ENCODE measurements around the gene MTX3.

The MTX3 gene

DNA sequence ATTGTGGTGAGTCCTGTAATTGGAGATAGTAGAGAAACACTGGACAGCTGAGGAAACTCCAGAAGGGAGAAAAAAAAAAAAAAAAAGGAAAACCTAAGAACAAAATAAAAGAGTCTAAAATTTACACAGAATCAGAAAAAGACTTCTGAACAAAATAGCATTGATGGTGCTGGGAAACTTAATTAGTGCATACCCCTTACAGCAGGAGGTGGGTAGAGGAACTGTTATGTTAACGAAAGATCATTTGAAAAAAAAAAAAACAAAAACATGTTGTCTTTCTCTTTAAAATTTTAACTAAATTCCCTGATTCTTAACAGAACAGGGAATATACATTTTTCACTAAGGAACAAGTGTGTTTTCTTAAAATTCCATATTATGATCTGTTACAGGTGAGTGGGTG lies 11.6 kb upstream of the MTX3 start:
- H3K4me3 ChIP-seq (ENCODE audit: low read length), result no peak overlapping the region
- TF ChIP-seq ZNF274 (IDR thresholded peaks at IDR 0.05; ENCODE audit: low read depth, low read length), result no peak

DNA sequence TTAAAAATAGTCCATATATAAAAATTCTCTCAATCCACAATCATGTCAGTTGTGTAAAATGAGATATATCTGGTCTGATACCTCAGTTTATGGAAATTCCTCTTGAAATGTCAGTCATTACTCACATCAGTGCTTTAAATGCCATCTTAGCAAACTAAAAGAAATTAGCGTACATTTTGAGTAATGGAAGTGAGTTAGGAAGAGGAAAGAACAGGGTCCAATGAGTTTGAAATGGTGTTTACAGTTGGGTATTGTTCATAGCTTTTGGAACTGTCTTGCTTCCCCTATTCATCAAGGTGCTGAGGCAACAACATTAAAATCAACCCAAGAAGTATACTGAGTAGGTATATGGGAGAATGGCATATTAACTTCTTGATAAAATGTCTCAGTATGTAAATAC lies 8.7 kb upstream of the MTX3 start:
- H3K4me3 ChIP-seq (ENCODE audit: low read length), result no peak overlapping the region
- no peak for TF ChIP-seq ZNF274 (IDR thresholded peaks at IDR 0.05; ENCODE audit: low read depth, low read length)

- H3K4me3 ChIP-seq (ENCODE audit: low read length), result no peak overlapping the region
- TF ChIP-seq ZNF274 (IDR thresholded peaks at IDR 0.05; ENCODE audit: low read depth, low read length), result no peak
These were observed 2.0 kb upstream of the MTX3 start for GRCh38 chr5:79992891-79993657.

- H3K4me3 ChIP-seq (ENCODE audit: low read length), result peak overlapping the region; percentile 96
- TF ChIP-seq ZNF274 (IDR thresholded peaks at IDR 0.05; ENCODE audit: low read depth, low read length), result no peak
These were observed 861 bp downstream of the MTX3 start for GRCh38 chr5:79990205-79990597.

GRCh38 chr5:79986260-79986659 lies 4.8 kb downstream of the MTX3 start:
- no peak overlapping the region for H3K4me3 ChIP-seq (ENCODE audit: low read length)
- no peak for TF ChIP-seq ZNF274 (IDR thresholded peaks at IDR 0.05; ENCODE audit: low read depth, low read length)

DNA sequence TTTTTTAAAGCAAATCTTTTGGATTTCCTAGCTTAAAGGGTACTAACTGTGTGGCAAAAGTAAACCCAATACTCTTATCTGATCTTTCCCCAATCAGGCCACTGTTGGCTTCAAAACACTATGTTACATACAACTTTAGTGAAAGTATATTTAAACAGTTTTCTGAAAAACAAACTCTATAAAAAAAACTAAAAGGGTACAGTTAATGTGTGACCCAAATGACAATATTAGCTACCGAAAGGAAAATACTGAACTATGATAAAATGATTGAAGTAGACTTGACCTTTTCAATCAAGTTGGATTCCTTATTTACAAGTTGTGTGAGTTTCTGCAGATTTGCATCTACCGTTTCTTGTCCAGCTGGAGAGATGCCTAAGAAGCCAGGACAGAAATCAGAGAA lies 5.8 kb downstream of the MTX3 start:
- no peak for TF ChIP-seq ZNF274 (IDR thresholded peaks at IDR 0.05; ENCODE audit: low read depth, low read length)

DNA sequence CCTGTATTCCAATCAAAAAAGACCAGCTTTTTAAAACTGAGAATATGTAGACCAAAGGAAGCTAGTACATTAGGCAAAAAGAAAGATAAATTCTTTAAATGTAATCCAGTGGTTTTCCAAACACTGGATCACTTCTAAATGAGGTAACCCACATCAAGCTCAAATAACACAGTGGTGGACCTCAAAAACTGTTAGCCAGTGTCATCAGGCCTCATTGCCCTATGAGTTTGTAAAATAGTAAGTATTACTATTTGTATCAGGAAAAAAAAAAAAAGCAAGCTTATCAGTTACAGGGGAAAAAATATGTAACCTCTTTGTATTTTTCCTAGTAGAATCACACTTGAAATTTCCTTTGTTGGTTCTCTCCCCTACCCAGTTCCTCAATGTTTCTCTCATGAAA lies 6.7 kb downstream of the MTX3 start:
- TF ChIP-seq ZNF274 (IDR thresholded peaks at IDR 0.05; ENCODE audit: low read depth, low read length), result no peak
- no peak overlapping the region for H3K4me3 ChIP-seq (ENCODE audit: low read length)

More for the DNA sequence above, 5.8 kb downstream of the MTX3 start:
- no peak overlapping the region for H3K4me3 ChIP-seq (ENCODE audit: low read length)

DNA sequence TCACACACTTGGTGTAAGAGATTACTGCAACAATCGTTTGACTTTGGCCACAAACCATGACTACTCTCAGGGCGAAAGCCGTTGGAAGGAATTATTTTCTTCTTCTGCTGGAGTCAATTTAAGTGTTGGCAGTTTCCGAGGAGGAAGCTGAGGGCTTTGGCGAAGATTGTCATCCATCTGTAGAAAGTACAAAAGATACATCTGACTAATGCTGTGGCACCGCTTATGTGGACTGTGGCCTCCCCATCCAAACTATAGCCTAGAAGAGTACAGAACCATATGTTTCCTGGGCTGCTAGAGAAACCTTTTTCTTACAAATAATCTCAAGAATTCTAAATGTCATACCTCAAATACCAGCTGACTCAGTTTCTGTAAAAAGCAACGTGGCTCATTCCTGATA lies 7.4 kb downstream of the MTX3 start:
- no peak for TF ChIP-seq ZNF274 (IDR thresholded peaks at IDR 0.05; ENCODE audit: low read depth, low read length)

DNA sequence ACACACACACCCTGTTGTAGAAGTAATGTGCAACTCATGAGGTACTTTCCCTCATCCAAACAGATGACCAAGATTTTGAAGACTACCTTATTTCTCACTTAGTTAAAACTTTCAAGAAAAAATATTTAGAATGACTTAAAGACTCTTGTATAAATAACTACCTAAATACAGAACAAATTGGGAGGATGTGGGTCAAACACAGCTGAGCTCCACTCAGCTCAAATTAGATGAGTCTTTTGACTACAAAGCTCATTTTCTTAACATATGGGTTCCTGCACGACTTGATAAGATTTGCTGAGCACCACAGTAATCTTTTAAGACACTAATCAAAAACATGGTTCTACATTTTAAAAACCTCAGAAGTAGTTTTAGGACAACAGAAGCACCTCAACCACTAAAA lies 8.9 kb downstream of the MTX3 start:
- no peak overlapping the region for H3K4me3 ChIP-seq (ENCODE audit: low read length)

More for the DNA sequence above, 7.4 kb downstream of the MTX3 start:
- no peak overlapping the region for H3K4me3 ChIP-seq (ENCODE audit: low read length)

GRCh38 chr5:79976759-79977515 lies 14.1 kb downstream of the MTX3 start:
- TF ChIP-seq ZNF274 (IDR thresholded peaks at IDR 0.05; ENCODE audit: low read depth, low read length), result no peak

More for the DNA sequence above, 8.9 kb downstream of the MTX3 start:
- TF ChIP-seq ZNF274 (IDR thresholded peaks at IDR 0.05; ENCODE audit: low read depth, low read length), result no peak

DNA sequence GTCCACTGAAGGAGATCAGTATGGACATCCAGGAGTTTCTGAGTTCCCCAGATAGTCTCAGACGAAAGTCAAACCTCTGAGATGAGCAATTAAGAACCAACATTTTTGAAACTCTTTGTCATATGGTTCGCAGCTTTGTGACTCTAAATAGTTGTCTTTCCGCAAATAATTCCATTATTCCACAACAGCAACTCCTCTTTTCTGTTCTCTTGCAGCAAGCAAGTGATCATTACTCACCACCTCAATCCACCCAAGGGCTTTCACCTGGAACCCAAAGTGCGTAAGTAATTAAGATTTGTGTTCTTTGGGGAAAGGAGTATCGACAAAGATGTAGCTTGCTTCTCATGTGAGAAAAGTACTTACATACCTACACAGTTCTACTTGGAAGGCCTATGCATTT lies 15.6 kb downstream of the MTX3 start:
- no peak overlapping the region for H3K4me3 ChIP-seq (ENCODE audit: low read length)
- no peak for TF ChIP-seq ZNF274 (IDR thresholded peaks at IDR 0.05; ENCODE audit: low read depth, low read length)

More at GRCh38 chr5:79976759-79977515, 14.1 kb downstream of the MTX3 start:
- H3K4me3 ChIP-seq (ENCODE audit: low read length), result no peak overlapping the region

DNA sequence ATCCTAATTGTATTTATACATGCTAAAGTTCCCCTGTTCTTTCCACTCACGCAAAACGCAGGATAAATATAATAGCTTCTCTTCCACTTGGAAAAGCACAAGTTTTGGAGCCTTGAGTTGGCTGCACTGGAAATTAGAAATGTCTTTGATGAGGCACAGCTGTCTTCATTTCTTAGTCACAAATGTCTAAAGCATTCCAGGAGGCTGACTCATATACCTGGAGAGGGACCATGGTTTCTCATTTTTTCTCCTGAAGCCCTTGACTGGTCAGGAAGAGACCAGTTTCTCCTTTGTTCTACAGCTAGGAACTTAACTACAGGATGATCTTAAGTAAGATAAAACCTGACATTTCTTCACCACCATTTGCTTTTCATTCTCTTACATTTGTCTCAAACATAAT lies 16.2 kb downstream of the MTX3 start:
- TF ChIP-seq ZNF274 (IDR thresholded peaks at IDR 0.05; ENCODE audit: low read depth, low read length), result no peak
- no peak overlapping the region for H3K4me3 ChIP-seq (ENCODE audit: low read length)

- H3K4me3 ChIP-seq (ENCODE audit: low read length), result no peak overlapping the region
- TF ChIP-seq ZNF274 (IDR thresholded peaks at IDR 0.05; ENCODE audit: low read depth, low read length), result no peak
These were observed 17.1 kb downstream of the MTX3 start for GRCh38 chr5:79973996-79974395.

DNA sequence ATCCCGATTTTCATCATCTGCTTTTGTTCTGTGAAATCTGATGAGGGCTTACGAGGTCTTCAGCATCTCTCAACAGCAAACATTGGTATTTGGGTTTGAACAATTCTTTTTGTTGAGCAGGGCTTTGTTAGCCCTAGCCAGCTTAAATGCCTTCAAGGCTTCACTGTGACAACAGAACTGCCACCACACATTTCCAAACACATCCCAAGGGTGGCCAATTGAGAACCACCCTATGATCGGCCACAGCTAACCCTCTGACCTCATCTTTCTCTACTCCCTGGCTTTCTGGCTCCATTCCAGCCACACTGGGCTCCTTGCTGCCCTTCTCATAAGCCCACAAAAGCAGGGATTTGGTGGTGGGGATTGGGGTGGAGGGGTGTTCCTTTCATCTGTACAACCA lies 17.6 kb downstream of the MTX3 start:
- H3K4me3 ChIP-seq (ENCODE audit: low read length), result no peak overlapping the region
- no peak for TF ChIP-seq ZNF274 (IDR thresholded peaks at IDR 0.05; ENCODE audit: low read depth, low read length)

DNA sequence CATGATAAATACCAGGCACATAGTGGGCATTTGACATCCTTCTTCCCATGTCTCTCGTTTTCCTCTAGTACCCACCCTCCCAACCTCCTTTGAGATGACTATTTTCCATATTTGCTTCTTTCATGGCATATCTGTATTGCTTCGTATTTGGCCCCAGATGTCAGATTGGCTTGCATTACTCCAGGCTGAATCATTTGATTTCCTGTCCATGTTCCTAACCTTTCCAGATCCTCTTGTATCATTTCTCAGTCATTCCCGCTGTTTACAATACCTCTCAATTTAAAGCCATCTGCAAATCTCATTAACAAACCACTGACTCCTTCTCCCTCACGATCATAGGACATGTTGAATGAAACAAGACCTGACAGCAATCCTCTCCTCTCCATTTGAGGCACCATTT lies 19.9 kb downstream of the MTX3 start:
- TF ChIP-seq ZNF274 (IDR thresholded peaks at IDR 0.05; ENCODE audit: low read depth, low read length), result no peak
- H3K4me3 ChIP-seq (ENCODE audit: low read length), result no peak overlapping the region
